GM21381 (cell line): Measurements from ENCODE around the gene PTGER3.
A peak's percentile ranks its signal among the peaks of the same experiment; 100 is the strongest.

Experiments used
- ATAC-seq: cut with Tn5 transposase; IDR thresholded peaks from one replicate; pipeline ENCODE4 v1.9.1; 2021; ENCODE audit warnings: mild to moderate bottlenecking, moderate library complexity; ENCODE audit not compliant: unreplicated experiment

The PTGER3 gene

GRCh38 chr1:71047635-71048607 lies at the start of gene PTGER3:
Gene PTGER3, minus strand, starts transcription at chr1:71047816. Its CDS starts 239 bp downstream, at chr1:71047577.
- ATAC-seq: peak; percentile 41

GRCh38 chr1:71094913-71095312 lies 47.3 kb upstream of the PTGER3 start:
- ATAC-seq: no peak

GRCh38 chr1:71093938-71094337 lies 46.3 kb upstream of the PTGER3 start:
- ATAC-seq: no peak

- no peak for ATAC-seq
Measured at GRCh38 chr1:71089536-71090270, 42.1 kb upstream of the PTGER3 start.

- ATAC-seq: no peak
Measured at GRCh38 chr1:71088645-71089287, 41.1 kb upstream of the PTGER3 start.

GRCh38 chr1:71087713-71088112 lies 40.1 kb upstream of the PTGER3 start:
- ATAC-seq: no peak

- no peak for ATAC-seq
Measured at GRCh38 chr1:71087060-71087459, 39.4 kb upstream of the PTGER3 start.

- ATAC-seq: no peak
Measured at GRCh38 chr1:71086331-71086730, 38.7 kb upstream of the PTGER3 start.

GRCh38 chr1:71083271-71083670 lies 35.7 kb upstream of the PTGER3 start:
- ATAC-seq: no peak

GRCh38 chr1:71081697-71082080 lies 34.1 kb upstream of the PTGER3 start:
- ATAC-seq: no peak

GRCh38 chr1:71080739-71081696 lies 33.4 kb upstream of the PTGER3 start, which contains the start of gene ZRANB2:
Gene ZRANB2, minus strand, starts transcription at chr1:71081035. Its CDS starts 40 bp downstream, at chr1:71080995.
- peak; percentile 100 for ATAC-seq

GRCh38 chr1:71080230-71080738 lies 32.7 kb upstream of the PTGER3 start:
- no peak for ATAC-seq

GRCh38 chr1:71074681-71075080 lies 27.1 kb upstream of the PTGER3 start:
- no peak for ATAC-seq

GRCh38 chr1:71072273-71072672 lies 24.7 kb upstream of the PTGER3 start:
- ATAC-seq: no peak

- ATAC-seq: no peak
Measured at GRCh38 chr1:71071720-71072119, 24.1 kb upstream of the PTGER3 start.

- peak; percentile 93 for ATAC-seq
Measured at GRCh38 chr1:71068325-71069240, 21.0 kb upstream of the PTGER3 start.

GRCh38 chr1:71054791-71055190 lies 7.2 kb upstream of the PTGER3 start:
- no peak for ATAC-seq

GRCh38 chr1:71054281-71054731 lies 6.7 kb upstream of the PTGER3 start:
- no peak for ATAC-seq

GRCh38 chr1:71053758-71054157 lies 6.1 kb upstream of the PTGER3 start:
- ATAC-seq: no peak
